Measurements from ENCODE around the gene ACOXL. TPM values are rescaled to one million over a fixed set of nuclear protein-coding genes. Genes with fewer than 3 reads are reported as not detected.

ACOXL gene
- total RNA-seq, 4 donors from 2014 or later, result 1.2 to 10.6 (median 2.1) TPM

DNA sequence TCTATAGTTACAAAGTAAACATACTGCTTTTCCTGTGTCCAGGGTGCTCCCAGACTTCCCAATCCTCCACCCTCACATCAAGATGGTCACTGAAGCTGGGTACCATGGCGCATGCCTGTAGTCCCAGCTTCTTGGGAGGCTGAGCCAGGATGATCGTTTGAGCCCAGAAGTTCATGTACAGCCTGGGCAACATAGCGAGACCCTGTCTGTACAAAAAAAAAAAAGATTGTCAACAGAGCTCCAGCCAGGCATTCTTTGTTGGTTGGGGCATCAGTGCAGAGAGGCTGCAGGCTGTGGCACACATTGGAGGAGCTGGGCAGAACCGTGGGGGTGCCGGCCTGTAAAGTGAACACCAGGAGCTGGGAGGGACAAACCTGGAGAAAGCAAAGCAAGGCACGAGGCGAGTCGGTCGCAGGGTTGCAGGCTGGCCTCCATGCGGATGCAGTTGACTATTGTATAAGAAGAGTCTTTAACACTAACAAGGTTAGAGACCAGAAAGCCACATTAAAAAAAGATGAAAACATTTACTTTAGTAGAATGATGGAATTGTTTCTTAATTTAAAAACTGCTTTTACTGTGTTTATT lies 51.8 kb downstream of the ACOXL start:
- Histone ChIP-seq H3K27me3 (no peaks in the 10 kb centered on the region), H3K4me3 (replicated peaks in 1 of 3) (no peak overlapping the region), H3K27ac (no peak overlapping the region), H3K36me3 (no peaks in the 10 kb centered on the region), H3K9me3 (no peaks in the 10 kb centered on the region), H3K4me1 (no peaks in the 10 kb centered on the region)
- 91 to 94% methylated on average over 10 of the region's 10 CpGs for WGBS, 2 donors
- no peak for DNase-seq
- intact Hi-C loops (cut with DNase I), result no loop called here
- TF ChIP-seq CTCF (IDR thresholded peaks at IDR 0.05) (no peak), POLR2A (IDR thresholded peaks at IDR 0.05) (no peak)

DNA sequence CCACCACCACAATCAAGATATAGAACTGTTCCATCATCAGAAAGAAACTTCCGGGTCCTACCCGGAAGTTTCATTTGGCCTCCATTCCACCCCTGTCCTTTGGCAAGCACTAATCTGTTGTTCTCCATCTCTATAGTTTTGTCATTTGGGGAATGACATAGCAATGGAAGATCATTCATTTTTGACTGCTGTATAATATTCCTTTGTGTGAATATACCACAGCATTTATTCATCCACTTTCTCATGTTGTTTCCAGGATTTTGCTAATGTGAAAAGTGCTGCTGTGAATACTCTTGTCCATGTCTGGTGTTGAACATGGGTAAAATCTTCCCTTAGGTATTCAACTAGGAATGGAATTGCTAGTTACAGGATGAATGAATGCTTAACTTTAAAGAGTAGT lies 53.1 kb downstream of the ACOXL start:
- DNase-seq, result no peak
- H3K4me3 ChIP-seq (replicated peaks in 1 of 3), result no peak overlapping the region
- 93 to 98% methylated on average over 2 of the region's 2 CpGs for WGBS, 2 donors
- H3K9me3 ChIP-seq, result no peaks in the 10 kb centered on the region
- no peaks in the 10 kb centered on the region for H3K27me3 ChIP-seq
- no peak overlapping the region for H3K27ac ChIP-seq
- no peak for TF ChIP-seq CTCF (IDR thresholded peaks at IDR 0.05)
- no peak for TF ChIP-seq POLR2A (IDR thresholded peaks at IDR 0.05)
- H3K36me3 ChIP-seq, result no peaks in the 10 kb centered on the region
- intact Hi-C loops (cut with DNase I), result no loop called here
- H3K4me1 ChIP-seq, result no peaks in the 10 kb centered on the region

DNA sequence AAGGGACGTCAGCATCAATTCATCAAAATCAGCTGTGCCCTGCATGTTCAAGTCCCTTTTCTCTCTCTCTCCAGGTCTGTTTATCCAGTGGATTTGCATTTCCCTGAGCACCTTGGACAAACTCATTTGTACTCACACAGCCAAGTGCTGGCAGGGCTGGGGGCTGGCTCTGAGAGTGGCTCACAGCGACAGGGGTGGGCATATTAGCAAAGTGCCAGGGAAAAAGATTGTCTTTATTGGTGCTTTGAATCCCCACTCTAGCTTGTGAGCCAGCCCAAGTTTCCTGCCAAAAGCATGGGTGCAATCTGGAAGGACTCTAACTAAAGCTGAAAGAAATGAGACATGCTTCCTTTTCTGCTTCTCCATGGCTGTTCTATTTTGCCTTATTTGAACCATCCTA lies 56.6 kb downstream of the ACOXL start:
- no peak for DNase-seq
- no peaks in the 10 kb centered on the region for H3K4me1 ChIP-seq
- H3K27me3 ChIP-seq, result no peaks in the 10 kb centered on the region
- TF ChIP-seq POLR2A (IDR thresholded peaks at IDR 0.05), result no peak
- no peak for TF ChIP-seq CTCF (IDR thresholded peaks at IDR 0.05)
- no peak overlapping the region for H3K4me3 ChIP-seq (replicated peaks in 1 of 3)
- intact Hi-C loops (cut with DNase I), result no loop called here
- WGBS, 2 donors, result 52 to 56% methylated on average over 2 of the region's 2 CpGs
- H3K9me3 ChIP-seq, result no peaks in the 10 kb centered on the region
- H3K27ac ChIP-seq, result no peak overlapping the region
- no peaks in the 10 kb centered on the region for H3K36me3 ChIP-seq

- H3K27me3 ChIP-seq, result no peaks in the 10 kb centered on the region
- H3K9me3 ChIP-seq, result no peaks in the 10 kb centered on the region
- TF ChIP-seq CTCF (IDR thresholded peaks at IDR 0.05), result no peak
- TF ChIP-seq POLR2A (IDR thresholded peaks at IDR 0.05), result no peak
- intact Hi-C loops (cut with DNase I), result no loop called here
- H3K36me3 ChIP-seq, result no peaks in the 10 kb centered on the region
- H3K27ac ChIP-seq, result no peak overlapping the region
- DNase-seq, result no peak
- no peaks in the 10 kb centered on the region for H3K4me1 ChIP-seq
- no peak overlapping the region for H3K4me3 ChIP-seq (replicated peaks in 1 of 3)
- WGBS, 2 donors, result 85 to 90% methylated on average over 4 of the region's 4 CpGs
Observed at GRCh38 chr2:110789706-110790105, 57.3 kb downstream of the ACOXL start.

GRCh38 chr2:110790907-110791306 lies 58.5 kb downstream of the ACOXL start:
- DNase-seq, result no peak
- Histone ChIP-seq H3K36me3 (no peaks in the 10 kb centered on the region), H3K9me3 (no peaks in the 10 kb centered on the region), H3K27me3 (no peaks in the 10 kb centered on the region), H3K4me3 (replicated peaks in 1 of 3) (no peak overlapping the region), H3K4me1 (no peaks in the 10 kb centered on the region), H3K27ac (no peak overlapping the region)
- TF ChIP-seq POLR2A (IDR thresholded peaks at IDR 0.05) (no peak), CTCF (IDR thresholded peaks at IDR 0.05) (no peak)
- intact Hi-C loops (cut with DNase I), result no loop called here
